HG02678 (cell line): Measurements from ENCODE around the gene TMC1.
"Not testable (repeated sequence)": the region's sequence is repeated elsewhere in the genome, so short reads cannot be mapped to it uniquely, and the experiment has no call there.

Source experiments
- ATAC-seq: cut with Tn5 transposase; IDR thresholded peaks from one replicate; pipeline ENCODE4 v1.9.1; 2021; ENCODE audit warnings: mild to moderate bottlenecking, moderate library complexity; ENCODE audit not compliant: unreplicated experiment

The TMC1 gene

DNA sequence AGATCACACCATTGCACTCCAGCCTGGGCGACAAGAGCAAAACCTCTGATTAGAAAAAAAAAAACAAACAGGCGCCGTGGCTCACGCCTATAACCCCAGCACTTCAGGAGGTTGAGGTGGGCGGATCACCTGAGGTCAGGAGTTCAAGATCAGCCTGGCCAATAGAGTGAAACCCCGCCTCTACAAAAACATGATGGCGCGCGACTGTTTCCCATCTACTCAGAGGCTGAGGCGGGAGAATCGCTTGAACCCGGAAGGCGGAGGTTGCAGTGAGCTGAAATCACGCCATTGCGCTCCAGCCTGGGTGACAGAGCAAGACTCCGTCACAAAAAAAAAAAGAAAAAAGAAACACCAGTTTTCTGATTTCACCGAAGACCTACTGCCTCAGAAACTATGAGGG, at the start of gene TMC1:
Gene TMC1, plus strand, starts transcription at position 193 of the 400 bp plus-strand sequence. CDS start 127,041 bp downstream, outside the sequence.
- ATAC-seq = not testable (repeated sequence)

DNA sequence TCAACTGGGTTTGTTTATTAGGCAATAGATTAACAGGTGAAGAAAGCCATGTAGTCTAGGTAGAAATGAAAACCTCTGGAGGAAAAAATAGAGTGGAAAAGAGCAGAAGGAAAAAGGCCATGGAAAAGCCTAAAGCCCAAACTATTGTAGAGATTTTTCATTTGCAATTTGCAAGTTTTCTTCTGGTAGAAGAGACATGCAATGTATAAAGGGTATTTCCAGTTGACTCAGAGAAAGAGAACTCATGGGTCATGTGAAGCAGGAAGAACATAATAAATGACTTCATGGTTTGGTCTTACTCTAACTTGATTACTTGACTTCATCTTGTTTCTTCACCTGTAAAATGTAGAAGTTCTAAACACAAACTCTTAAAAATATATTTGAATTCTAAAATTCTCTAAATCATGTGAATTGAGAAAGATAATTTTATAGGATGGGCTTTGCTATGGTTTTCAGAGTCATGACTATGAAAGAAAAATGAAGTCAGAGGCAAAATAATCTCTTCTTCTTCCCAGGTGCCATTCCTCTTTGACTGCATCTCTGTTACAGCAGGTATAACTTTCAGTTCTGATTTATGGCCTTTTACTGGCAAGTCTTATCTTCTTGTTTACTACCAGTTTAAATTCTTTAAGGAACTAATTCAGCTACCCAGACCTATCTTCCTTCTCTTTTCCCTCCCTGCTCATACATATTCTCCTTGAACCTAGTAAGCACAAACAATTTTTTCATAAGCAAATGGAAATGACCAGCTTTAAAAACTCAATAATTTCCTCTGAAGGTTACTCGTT, 47.7 kb upstream of the TMC1 start:
- peak; percentile 92 for ATAC-seq

DNA sequence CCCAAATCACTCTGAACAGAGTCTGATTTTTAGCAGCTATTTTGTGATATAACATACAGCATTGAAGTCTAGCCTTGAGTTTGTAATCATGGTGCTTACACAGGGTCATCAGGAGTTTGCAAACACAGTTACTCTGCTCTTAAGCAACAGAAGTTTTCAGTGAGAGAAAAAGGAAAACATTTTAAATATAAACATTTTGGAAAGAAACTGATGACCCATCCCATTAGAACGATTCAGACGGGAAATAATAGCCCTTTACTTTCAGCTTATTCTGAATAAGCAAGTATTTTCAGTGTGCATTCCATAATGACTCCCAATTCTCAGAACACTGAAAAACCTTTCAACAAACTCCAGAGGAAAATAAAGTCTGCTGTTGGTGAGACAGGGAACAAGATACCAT, 46.7 kb upstream of the TMC1 start:
- no peak for ATAC-seq

DNA sequence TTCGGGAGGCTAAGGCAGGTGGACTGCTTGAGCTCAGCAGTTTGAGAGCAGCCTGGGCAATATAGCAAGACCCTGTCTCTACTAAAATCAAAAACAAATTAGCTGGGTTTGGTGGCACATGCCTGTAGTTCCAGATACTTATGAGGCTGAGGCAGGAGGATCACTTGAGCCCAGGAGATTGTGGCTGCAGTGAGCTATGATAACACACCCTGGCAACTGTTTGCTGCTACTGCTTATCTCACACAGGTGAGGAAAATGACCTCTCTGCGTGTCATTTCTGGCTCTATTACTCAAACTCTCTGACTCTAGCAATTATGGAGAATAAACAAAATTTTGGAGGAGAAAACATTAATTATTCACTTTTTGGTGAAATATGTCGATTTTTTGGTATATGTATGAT, 45.3 kb upstream of the TMC1 start:
- no peak for ATAC-seq

DNA sequence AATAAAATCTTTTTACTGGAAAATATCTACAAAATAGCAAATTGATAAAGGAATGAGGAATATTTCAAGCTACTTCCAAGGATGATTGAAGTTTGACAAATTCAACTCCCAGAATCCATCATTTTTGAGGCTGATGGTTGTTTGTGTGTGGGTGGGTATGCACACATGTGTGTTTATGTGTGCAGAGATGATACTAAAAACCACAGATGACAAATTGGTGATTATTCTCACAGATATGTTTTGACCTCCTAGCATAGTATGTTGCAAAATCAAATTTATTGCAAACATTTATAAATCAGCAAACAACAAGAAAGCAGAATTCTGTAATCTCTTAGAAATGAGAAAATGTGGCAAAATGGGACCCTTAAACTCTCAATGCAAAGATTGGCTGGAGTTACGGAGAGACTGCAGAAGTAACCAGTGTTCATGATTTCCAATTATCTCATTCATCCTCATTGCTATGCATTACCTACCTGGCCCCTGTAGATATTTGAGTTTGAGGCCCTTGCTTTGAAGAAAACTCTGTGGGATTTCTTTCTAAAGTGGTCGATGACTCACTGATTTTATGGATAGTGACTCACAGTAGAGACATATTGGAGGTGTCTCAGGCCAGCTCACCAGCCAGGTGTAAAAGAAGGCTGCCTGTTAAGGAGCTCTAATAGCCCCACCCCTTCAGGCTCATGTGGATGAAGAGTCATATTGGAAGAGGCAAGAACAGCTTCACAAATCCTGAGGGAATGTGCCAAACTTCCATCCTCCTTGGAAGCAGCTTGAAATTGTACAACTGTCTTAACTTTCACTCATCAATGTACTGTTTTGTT, 44.6 kb upstream of the TMC1 start:
- no peak for ATAC-seq

DNA sequence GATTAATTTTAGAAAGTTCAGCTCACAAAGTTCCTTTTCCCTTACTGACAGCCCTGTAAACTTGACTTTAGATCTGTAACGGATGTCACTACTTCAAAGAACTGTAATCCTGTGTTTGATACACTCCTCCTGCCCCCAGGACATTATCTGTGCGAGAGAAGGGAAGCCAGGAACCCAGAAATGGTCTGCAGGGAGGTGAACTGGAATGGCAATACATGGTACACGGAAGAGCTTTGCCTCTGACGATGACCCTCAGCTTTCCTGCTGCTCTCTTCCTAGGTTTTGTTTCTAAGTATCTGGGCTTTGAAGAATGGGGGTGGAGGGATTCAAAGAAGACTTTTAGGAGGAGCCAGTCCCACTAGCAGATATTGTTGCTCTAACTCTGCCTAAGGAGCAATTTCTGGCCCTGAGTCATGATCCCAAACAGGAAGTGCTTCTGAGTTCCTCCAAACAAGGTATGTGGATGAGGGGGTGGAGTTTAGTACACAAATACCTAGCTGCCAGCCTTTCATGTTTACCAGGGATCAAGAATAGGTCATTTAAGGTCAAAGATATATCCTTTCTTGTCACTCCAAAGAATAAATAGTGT, 43.4 kb upstream of the TMC1 start:
- ATAC-seq = no peak

DNA sequence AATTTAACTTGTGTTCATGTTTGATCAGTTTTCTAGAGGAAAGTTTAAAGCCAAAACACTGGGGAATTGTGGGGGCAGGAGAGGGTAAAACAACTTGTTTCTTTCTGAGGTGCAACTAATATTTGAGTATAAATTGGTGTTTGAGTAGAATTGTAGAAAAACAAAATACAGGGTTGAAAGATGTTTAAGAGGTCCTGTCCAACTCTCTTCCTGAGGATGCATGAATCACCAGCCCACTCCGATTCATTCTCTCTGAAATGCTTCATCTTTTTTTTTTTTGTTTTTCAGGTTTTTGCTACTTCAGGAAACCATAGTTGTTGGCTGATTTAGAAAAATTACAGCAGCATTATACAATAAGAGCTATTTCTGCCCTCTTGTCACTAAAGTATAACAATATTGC, 42.4 kb upstream of the TMC1 start:
- ATAC-seq = no peak

DNA sequence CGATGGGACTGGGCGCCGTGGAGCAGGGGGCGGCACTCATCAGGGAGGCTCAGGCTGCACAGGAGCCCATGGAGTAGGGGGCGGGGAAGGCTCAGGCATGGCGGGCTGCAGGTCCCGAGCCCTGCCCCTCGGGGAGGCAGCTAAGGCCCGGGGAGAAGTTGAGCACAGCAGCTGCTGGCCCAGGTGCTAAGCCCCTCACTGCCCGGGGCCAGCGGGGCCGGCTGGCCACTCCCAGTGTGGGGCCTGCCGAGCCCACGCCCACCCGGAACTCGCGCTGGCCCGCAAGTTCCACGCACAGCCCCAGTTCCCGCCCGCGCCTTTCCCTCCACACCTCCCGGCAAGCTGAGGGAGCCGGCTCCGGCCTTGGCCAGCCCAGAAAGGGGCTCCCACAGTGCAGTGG, 41.1 kb upstream of the TMC1 start:
- not testable (repeated sequence) for ATAC-seq

DNA sequence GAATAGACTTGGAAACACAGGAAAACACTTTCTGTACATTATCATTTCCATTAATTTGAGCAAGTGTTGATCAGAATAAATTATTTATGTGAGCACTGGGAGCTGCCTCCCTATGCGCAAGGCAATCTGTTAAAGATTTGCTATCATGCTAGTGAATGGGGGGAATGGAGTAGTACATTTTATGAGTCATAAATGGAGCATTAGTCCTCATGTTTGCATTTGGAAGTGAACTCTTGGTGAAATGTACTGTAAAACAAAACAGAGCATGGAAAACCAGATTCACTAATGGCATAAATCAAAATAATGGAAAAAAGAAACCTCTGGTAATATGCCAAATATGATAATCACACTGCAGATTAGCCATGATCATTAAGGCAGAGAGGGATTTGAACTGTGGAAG, 40.5 kb upstream of the TMC1 start:
- ATAC-seq = no peak

DNA sequence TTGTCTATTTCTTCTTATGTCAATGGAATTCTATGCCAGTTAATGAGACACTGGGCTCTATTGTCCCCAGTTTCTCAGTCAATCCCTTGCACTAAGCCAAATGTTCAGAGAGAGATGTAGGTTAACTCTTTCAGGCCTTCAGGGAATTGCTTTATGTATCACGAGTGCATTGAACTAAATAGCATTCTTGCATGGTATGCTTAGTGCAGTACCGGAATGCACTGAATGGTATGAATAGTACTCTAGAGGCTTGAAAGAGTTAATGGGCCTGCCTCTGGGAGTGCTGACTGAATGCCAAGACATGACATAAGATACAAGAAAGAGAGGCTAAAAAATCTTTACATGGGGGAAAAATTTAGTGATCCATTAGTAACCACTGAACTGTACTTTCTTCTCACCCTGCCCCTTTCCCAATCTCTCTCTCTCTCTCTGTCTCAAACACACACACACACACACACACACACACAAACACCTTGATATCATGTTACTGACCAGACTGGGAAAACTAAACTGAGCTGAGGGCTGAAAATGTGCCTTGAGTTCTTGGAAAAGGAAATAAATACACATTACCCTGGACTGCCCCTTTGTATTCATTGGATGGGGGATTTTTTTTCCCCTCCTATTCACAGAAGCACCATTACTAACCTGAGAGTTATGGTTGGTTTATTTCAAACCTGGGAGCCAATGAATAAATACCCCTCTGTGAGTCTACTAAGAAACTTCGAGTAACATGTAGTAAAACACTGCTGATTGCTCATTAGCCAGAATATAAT, 35.4 kb upstream of the TMC1 start:
- ATAC-seq = no peak

DNA sequence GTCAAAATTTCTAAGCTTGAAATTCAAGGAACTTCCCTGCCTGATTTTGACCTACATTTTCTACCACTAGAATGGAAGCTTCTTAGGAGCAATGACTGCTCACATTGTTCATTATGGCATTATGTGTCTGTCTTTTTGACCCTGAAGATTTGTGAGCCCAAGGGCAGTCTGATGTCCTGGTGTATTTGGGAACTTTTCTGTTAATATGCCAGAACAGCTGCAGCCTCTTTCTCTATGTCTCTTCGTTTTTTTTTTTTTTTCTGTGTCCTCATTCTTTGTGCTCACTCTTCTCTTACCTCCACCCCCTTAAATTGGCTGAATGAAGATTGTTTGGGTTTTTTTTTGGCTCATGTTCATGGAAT, 34.8 kb upstream of the TMC1 start:
- ATAC-seq = no peak

DNA sequence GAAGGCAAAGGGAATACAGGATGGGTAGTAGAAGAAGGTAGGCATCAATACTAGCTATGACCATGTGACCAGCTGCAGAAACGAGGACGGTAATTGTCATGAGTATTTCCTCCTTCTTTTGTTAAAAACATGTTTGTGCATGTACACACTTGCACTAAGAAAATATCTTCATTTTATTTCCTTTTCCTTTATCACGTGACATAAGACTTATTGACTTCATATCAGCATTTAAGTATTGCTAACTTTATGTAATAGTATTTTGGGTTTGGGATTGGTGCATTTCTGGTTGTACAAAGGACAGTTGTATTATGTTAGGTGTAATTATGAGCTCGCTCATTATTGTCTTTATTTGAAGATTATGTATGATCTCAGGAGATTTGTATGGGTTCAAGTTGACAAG, 33.7 kb upstream of the TMC1 start:
- not testable (repeated sequence) for ATAC-seq

DNA sequence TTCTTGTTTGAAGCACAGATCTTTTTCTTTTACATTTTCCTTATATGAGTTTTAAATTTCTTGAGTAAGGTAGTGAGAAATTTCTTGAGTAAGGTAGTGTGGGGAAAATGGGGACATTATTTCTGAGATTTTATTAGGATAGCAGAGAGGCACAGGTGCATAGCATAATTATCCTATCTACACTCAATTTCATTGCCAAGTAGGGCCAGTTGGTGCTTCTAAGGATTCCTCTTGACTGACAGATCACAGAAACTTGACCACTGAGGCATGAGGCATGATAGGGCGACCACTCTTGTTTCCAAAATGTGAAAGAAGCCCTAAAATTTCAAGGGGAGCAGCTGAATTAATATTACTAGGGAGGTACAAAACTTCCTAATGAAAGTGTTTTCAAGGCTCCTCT, 31.4 kb upstream of the TMC1 start:
- no peak for ATAC-seq

DNA sequence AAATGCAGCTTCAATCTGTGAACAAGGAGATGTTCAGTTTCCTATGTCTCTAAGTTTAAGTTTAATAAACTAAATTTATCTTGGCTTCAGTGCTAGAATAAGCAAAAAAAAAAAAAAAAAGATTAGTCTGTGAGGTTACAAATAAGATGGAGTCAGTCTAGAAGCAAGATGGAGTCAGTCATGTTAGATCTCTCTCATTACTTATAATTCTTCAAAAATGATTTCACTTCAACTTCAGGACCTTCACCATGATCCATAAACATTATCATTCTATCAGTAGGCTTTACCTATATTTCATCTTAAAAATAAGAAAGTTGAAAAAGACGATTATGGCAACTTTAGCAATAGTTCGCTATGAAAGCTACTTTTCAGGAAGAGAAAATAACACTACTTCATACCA, 30.2 kb upstream of the TMC1 start:
- ATAC-seq = no peak

DNA sequence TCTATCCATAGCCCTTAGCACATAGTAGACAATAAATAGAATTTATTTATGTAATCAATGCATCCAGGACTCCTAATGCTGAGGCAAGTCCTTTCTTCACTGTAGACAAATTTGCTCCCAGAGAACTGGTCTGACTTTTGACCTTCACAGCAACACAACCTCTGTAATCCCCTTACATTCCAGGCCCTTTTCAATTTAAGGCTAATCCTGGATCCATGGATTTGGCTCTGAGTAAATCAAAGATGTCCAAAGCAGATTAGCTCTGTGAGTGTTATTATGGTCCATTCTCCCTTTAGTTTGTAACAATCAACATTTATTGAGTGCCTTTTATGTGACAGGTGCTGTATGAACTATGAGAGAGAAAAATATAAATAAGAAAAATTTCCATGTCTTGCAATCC, 27.4 kb upstream of the TMC1 start:
- no peak for ATAC-seq

DNA sequence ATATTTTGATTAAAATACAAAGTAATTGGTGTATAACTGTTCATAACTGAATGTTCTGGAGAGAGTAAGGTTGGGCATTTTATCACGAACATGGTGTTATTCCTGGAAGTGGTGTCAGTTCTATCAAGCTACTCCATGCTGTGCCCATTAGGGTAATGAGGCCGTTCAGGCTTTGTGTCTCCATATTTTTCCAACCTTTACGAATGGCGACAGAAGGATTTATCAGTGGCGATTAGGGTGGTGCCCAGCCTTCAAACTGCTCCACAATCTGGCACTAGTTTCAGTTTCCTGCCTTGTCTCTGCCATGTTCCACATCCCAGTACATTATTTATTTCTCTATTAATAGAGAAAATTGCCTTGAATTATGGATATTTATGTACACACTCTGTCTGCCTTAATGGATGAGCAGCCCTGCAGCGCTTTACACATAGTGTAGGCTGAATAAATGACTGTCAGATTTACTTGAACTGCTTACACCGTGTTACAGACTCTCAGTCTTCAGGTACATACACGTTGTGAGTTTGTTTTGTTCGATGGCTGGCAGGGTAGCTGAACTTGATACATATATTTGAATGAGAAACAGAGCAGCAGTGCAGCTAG, 23.9 kb upstream of the TMC1 start:
- no peak for ATAC-seq

DNA sequence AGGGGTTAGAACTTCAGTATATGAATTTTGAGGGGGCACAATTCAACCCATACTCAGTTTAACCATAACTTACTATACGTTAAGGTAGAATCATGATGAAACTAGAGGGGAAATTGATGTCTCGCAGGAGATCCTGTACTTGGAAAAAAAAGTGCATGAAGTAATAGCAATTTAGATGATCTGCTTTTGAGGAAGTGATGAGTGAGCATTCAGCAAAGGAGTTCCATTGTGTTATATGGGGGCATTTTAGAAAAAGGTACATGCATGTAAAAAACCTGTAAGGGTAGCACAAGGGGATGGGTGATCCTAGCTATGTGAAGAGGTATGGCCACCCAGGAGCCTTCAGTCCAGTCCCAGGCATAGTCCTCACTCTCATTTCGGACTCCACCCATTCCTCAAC, 14.8 kb upstream of the TMC1 start:
- ATAC-seq = no peak

DNA sequence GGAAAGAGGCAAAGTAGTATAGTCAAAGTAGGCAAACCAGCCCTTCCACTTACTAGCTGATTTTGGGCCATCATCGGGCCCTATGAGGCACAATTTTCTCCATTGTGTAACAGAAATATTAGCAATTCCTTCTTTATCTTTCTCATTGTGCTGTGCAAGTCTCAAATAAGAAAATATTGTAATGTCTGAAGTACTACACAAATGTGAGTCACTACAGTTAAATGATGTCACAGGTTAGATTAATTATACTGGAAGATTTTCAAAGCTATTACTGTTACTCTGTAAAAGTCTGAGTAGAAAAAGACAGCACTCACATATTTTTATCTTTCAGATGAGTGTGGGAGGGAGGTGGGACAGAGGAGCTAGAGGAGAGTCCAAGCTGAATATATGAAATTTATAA, 12.4 kb upstream of the TMC1 start:
- peak; percentile 27 for ATAC-seq

DNA sequence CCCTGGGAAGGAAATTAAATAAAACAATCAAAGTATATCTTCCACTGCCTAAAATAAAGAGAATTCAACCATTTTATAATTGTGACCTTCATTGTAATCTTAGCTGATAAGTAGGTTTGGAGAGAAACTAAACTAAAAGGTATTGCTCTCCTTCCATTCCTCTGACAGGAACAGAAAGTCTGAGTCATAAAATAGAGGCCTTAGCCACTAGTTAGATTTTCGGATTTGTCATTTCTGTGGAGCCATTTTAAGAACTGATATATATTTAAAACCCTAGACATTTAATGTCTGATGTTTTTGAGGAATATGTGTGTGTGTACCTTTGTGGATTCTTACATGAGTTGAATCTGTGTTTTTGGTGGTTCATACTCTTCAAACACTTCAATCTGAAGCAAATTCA, 11.8 kb upstream of the TMC1 start:
- ATAC-seq = peak; percentile 95

DNA sequence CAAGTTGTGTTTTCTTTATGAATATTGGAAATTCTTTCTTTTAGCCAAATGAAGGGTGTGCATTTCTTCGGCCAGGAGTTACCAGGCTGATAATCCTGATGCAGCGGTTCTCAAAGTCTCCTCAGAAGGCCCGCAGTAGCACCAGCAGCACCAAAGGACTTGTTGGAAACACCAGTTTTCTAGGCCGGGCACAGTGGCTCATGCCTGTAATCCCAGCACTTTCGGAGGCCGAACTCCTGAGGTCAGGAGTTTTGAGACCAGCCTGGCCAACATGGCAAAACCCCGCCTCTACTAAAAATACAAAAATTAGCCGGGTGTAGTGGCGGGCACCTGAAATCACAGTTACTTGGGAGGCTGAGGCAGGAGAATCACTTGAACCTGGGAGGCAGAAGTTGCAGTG, 397 bp upstream of the TMC1 start:
- not testable (repeated sequence) for ATAC-seq
